NOMO-1 treated with DMSO at 0.1 percent for 48 hours (cell line): ENCODE results near the gene CATSPERB.
"Not testable (repeated sequence)": the region's sequence is repeated elsewhere in the genome, so short reads cannot be mapped to it uniquely, and the experiment has no call there.

Experiments
- DNase-seq: peaks from one replicate; lab custom pipeline; 2025; ENCODE audit not compliant: unreplicated experiment; lab: John Stamatoyannopoulos, UW

Gene CATSPERB

GRCh38 chr14:91674911-91675310, 57.0 kb downstream of the CATSPERB start:
- no peak for DNase-seq

GRCh38 chr14:91669867-91670266, 62.0 kb downstream of the CATSPERB start:
- DNase-seq: no peak

- peak; percentile 37 for DNase-seq
These were observed 64.8 kb downstream of the CATSPERB start for GRCh38 chr14:91667101-91667500.

- no peak for DNase-seq
These were observed 71.1 kb downstream of the CATSPERB start for GRCh38 chr14:91660790-91661189.

- DNase-seq: no peak
These were observed 77.0 kb downstream of the CATSPERB start for GRCh38 chr14:91654836-91655235.

- DNase-seq: no peak
These were observed 78.4 kb downstream of the CATSPERB start for GRCh38 chr14:91653451-91653850.

- peak; percentile 28 for DNase-seq
These were observed 82.0 kb downstream of the CATSPERB start for GRCh38 chr14:91649930-91650329.

- no peak for DNase-seq
These were observed 84.0 kb downstream of the CATSPERB start for GRCh38 chr14:91647856-91648255.

GRCh38 chr14:91636604-91637003, 95.3 kb downstream of the CATSPERB start:
- DNase-seq: no peak

- no peak for DNase-seq
These were observed 107.1 kb downstream of the CATSPERB start for GRCh38 chr14:91624757-91625156.

GRCh38 chr14:91614187-91614586, 117.7 kb downstream of the CATSPERB start:
- no peak for DNase-seq

GRCh38 chr14:91613459-91614112, 118.3 kb downstream of the CATSPERB start:
- DNase-seq: no peak

- DNase-seq: no peak
These were observed 120.4 kb downstream of the CATSPERB start for GRCh38 chr14:91611528-91611927.

- DNase-seq: no peak
These were observed 122.7 kb downstream of the CATSPERB start for GRCh38 chr14:91609161-91609560.

GRCh38 chr14:91607322-91608047, 124.4 kb downstream of the CATSPERB start:
- DNase-seq: no peak

GRCh38 chr14:91606851-91607250, 125.0 kb downstream of the CATSPERB start:
- peak; percentile 63 for DNase-seq

- not testable (repeated sequence) for DNase-seq
These were observed 127.3 kb downstream of the CATSPERB start for GRCh38 chr14:91604611-91605010.

GRCh38 chr14:91599994-91600393, 131.9 kb downstream of the CATSPERB start:
- no peak for DNase-seq

GRCh38 chr14:91595736-91596135, 136.2 kb downstream of the CATSPERB start:
- DNase-seq: no peak

GRCh38 chr14:91593957-91594356, 137.9 kb downstream of the CATSPERB start:
- DNase-seq: not testable (repeated sequence)

GRCh38 chr14:91586410-91586809, 145.5 kb downstream of the CATSPERB start:
- no peak for DNase-seq

GRCh38 chr14:91585856-91586255, 146.0 kb downstream of the CATSPERB start:
- DNase-seq: no peak

GRCh38 chr14:91582761-91583160, 149.1 kb downstream of the CATSPERB start:
- no peak for DNase-seq
